IMR-90 (cell line): ENCODE data around the gene PIGN. TPM values are rescaled to one million over a fixed set of nuclear protein-coding genes. Genes with fewer than 3 reads are reported as not detected.

ENCODE experiments used
- ATAC-seq: fragments of 200-7000 bp; cut with Tn5 transposase; 2 replicates; pipeline ENCODE4 v1.9.1; 2020; ENCODE audit warnings: low read depth, mild to moderate bottlenecking, moderate library complexity
- BruUV-seq: library from RNA; stranded (reverse); fragments of 400-500 nt; replicated peaks from 2 replicates; lab custom pipeline; 2021; lab: Mats Ljungman, UMichigan
- CTCF ChIA-PET: fragments of 300-600 bp; formaldehyde crosslinking; extraction: SDS; loops from one replicate; lab custom pipeline; 2021; ENCODE audit warnings: antibody characterized with exemption; lab: Yijun Ruan, JAX
- POLR2A ChIA-PET: fragments of 300-600 bp; sonication (Branson Sonifier 250); formaldehyde crosslinking; loops from one replicate; lab custom pipeline; 2022; ENCODE audit warnings: antibody characterized with exemption; ENCODE audit not compliant: unreplicated experiment; lab: Charles Lee
- DNase-seq: peaks from one replicate; pipeline ENCODE4 v3.0.0; 2013
- H2AFZ ChIP-seq: replicated peaks from 2 replicates; pipeline ENCODE3; 2013; ENCODE audit warnings: low read length, mild to moderate bottlenecking; ENCODE audit not compliant: poor library complexity
- H2AK5ac ChIP-seq: 2 replicates; pipeline ENCODE4 v1.6.1; 2013; ENCODE audit warnings: low read depth, low read length, inconsistent platforms
- H2AK9ac ChIP-seq: replicated peaks from 2 replicates; pipeline ENCODE3; 2013; ENCODE audit warnings: mild to moderate bottlenecking, low read depth, low read length, moderate library complexity; ENCODE audit not compliant: poor library complexity
- H2BK120ac ChIP-seq: 2 replicates; pipeline ENCODE4 v1.6.1; 2013; ENCODE audit warnings: low read depth, low read length, inconsistent platforms
- H2BK15ac ChIP-seq: 3 replicates; pipeline ENCODE4 v1.6.1; 2013; ENCODE audit warnings: low read depth, low read length, inconsistent platforms
- H2BK20ac ChIP-seq: 2 replicates; pipeline ENCODE4 v1.6.1; 2013; ENCODE audit warnings: low read depth, mild to moderate bottlenecking, inconsistent platforms, low read length, moderate library complexity
- H2BK5ac ChIP-seq: 2 replicates; pipeline ENCODE4 v1.6.1; 2013; ENCODE audit warnings: mild to moderate bottlenecking, low read depth, low read length, inconsistent platforms; ENCODE audit not compliant: poor library complexity, severe bottlenecking
- H3K14ac ChIP-seq: replicated peaks from 2 replicates; pipeline ENCODE4 v1.6.1; 2013; ENCODE audit warnings: low read depth, low read length, inconsistent platforms
- H3K18ac ChIP-seq: 2 replicates; pipeline ENCODE4 v1.6.1; 2013; ENCODE audit warnings: low read depth, low read length, control low read depth
- H3K23ac ChIP-seq: 2 replicates; pipeline ENCODE4 v1.6.1; 2013; ENCODE audit warnings: low read depth, low read length, inconsistent platforms
- H3K27ac ChIP-seq: 2 replicates; pipeline ENCODE4 v1.5.1; 2013; ENCODE audit warnings: mild to moderate bottlenecking, control low read depth, low read length; ENCODE audit not compliant: insufficient read depth
- H3K27me3 ChIP-seq: 2 replicates; pipeline ENCODE4 v1.6.1; 2013; ENCODE audit warnings: low read length; ENCODE audit not compliant: control insufficient read depth, insufficient read depth
- H3K36me3 ChIP-seq: 2 replicates; pipeline ENCODE4 v1.6.1; 2013; ENCODE audit warnings: low read length, mixed read lengths; ENCODE audit not compliant: control insufficient read depth, insufficient read depth
- H3K4ac ChIP-seq: 2 replicates; pipeline ENCODE4 v1.6.1; 2013; ENCODE audit warnings: low read depth, low read length, inconsistent platforms
- H3K4me1 ChIP-seq: 2 replicates; pipeline ENCODE4 v1.6.1; 2013; ENCODE audit warnings: low read length, mixed read lengths; ENCODE audit not compliant: control insufficient read depth, insufficient read depth
- H3K4me2 ChIP-seq: 2 replicates; pipeline ENCODE4 v1.6.1; 2013; ENCODE audit warnings: low read depth, mild to moderate bottlenecking, control low read depth, low read length, moderate library complexity
- H3K4me3 ChIP-seq: 2 replicates; pipeline ENCODE4 v1.5.1; 2013; ENCODE audit warnings: low read depth, mild to moderate bottlenecking, control low read depth, low read length, moderate library complexity; ENCODE audit not compliant: insufficient read depth
- H3K56ac ChIP-seq: 2 replicates; pipeline ENCODE4 v1.6.1; 2013; ENCODE audit warnings: low read length, inconsistent platforms; ENCODE audit not compliant: insufficient read depth; ENCODE audit errors: extremely low read depth
- H3K79me1 ChIP-seq, 2 experiments: 2 replicates each; pipeline ENCODE4 v1.6.1; 2013; ENCODE audit warnings: low read length in 2 of 2, inconsistent platforms in 1 of 2, low read depth in 1 of 2
- H3K9ac ChIP-seq: 2 replicates; pipeline ENCODE4 v1.6.1; 2013; ENCODE audit warnings: low read depth, low read length, control low read depth
- H3K9me1 ChIP-seq: 2 replicates; pipeline ENCODE4 v1.6.1; 2013; ENCODE audit warnings: low read length, inconsistent platforms; ENCODE audit not compliant: insufficient read depth
- H3K9me3 ChIP-seq: 2 replicates; pipeline ENCODE4 v1.6.1; 2013; ENCODE audit warnings: low read length; ENCODE audit not compliant: control insufficient read depth, insufficient read depth
- H4K20me1 ChIP-seq: 2 replicates; pipeline ENCODE4 v1.6.1; 2013; ENCODE audit warnings: low read length, inconsistent platforms; ENCODE audit not compliant: insufficient read depth
- H4K5ac ChIP-seq: 2 replicates; pipeline ENCODE4 v1.6.1; 2013; ENCODE audit warnings: mild to moderate bottlenecking, low read depth, low read length, control low read depth
- H4K8ac ChIP-seq, 2 experiments: 2 replicates each; pipeline ENCODE4 v1.6.1; 2013; ENCODE audit warnings: low read depth in 2 of 2, low read length in 2 of 2, control low read depth in 1 of 2, inconsistent platforms in 1 of 2
- H4K91ac ChIP-seq: 2 replicates; pipeline ENCODE4 v1.6.1; 2013; ENCODE audit warnings: low read depth, low read length, inconsistent platforms; ENCODE audit not compliant: insufficient read depth
- MAFK ChIP-seq: IDR thresholded peaks from 2 replicates; pipeline ENCODE4 v1.6.1; 2012; ENCODE audit warnings: low read depth, low read length, improper control_type of control experiment
- MAZ ChIP-seq: IDR thresholded peaks from 2 replicates; pipeline ENCODE4 v1.6.1; 2012; ENCODE audit warnings: low read depth, mild to moderate bottlenecking, low read length, improper control_type of control experiment, moderate library complexity, borderline replicate concordance
- WGBS, 2 experiments: methylation state at CpG; one replicate each; pipeline versions ENCODE4 v1.1.5 to v1.1.7; 2013; ENCODE audit warnings: missing lambda C conversion rate in 2 of 2; ENCODE audit not compliant: insufficient read length in 1 of 2; ENCODE audit errors: extremely low coverage in 2 of 2; 5-methylcytosine and 5-hydroxymethylcytosine counted together
- dilution Hi-C: fragments of 300-500 bp; cut with HindIII; formaldehyde crosslinking; loops from one replicate; pipeline ENCODE4 v1.14.3; 2018; ENCODE audit warnings: low sequenced_read_pairs; ENCODE audit not compliant: unreplicated experiment
- in situ Hi-C: fragments of 300-500 bp; cut with MboI; formaldehyde crosslinking; loops from 3 replicates; pipeline ENCODE4 v1.14.3; 2019; ENCODE audit warnings: low sequenced_read_pairs, inconsistent platforms, mixed read lengths
- intact Hi-C: fragments of 100-400 bp; cut with micrococcal nuclease; formaldehyde crosslinking; loops from 2 replicates; pipeline ENCODE4 v1.10.0; 2022
- polyA plus RNA-seq, 3 experiments: library from polyadenylated mRNA; depleted of rRNA; stranded (reverse); fragments of >200 nt; gene quantifications; 2 replicates each; pipeline ENCODE4 v1.2.3, GENCODE V29; 2012; ENCODE audit warnings: low replicate concordance in 1 of 3
- total RNA-seq: library from RNA; depleted of rRNA; stranded (reverse); fragments of >200 nt; gene quantifications from 2 replicates; pipeline ENCODE4 v1.2.3, GENCODE V29; 2012

The PIGN gene
- total and polyA plus RNA-seq, 2 of the 4 experiments (the other 2 are of a cell fraction), result 9.0 to 17.9 TPM

- no CpG with 5 or more reads among the region's 4 CpGs for WGBS, 2 experiments
- no peak overlapping the region for H2BK5ac ChIP-seq
- H3K36me3 ChIP-seq, result no peaks in the 10 kb centered on the region
- H3K79me1 ChIP-seq, result no peaks in the 10 kb centered on the region
- no peak overlapping the region for H3K27ac ChIP-seq
- H3K4ac ChIP-seq, result no peak overlapping the region
- POLR2A ChIA-PET, result no interaction called here
- CTCF ChIA-PET, result no interaction called here
- BruUV-seq, result no TSS peak
- no peak overlapping the region for H4K5ac ChIP-seq
- H3K23ac ChIP-seq, result no peak overlapping the region
- peaks cover 3% of the 10 kb centered on the region; the same call in 1 of the 2 replicates for H3K9me3 ChIP-seq
- H3K4me3 ChIP-seq, result no peak overlapping the region
- no peak overlapping the region for H2BK120ac ChIP-seq
- H4K91ac ChIP-seq, result no peak overlapping the region
- H3K56ac ChIP-seq, result no peak overlapping the region
- H4K20me1 ChIP-seq, result no peaks in the 10 kb centered on the region
- H3K4me1 ChIP-seq, result no peaks in the 10 kb centered on the region
- H2AFZ ChIP-seq, result no peak overlapping the region
- no peak overlapping the region for H2AK5ac ChIP-seq
- H3K18ac ChIP-seq, result no peak overlapping the region
- in situ Hi-C loops (no loop called here), intact Hi-C loops (no loop called here), dilution Hi-C loops (no loop called here)
- DNase-seq (no peak), ATAC-seq (no peak)
- no peak overlapping the region for H3K9ac ChIP-seq
- H3K27me3 ChIP-seq, result no peaks in the 10 kb centered on the region
- no peak overlapping the region for H4K8ac ChIP-seq
- H3K14ac ChIP-seq, result no peak overlapping the region
- H2BK20ac ChIP-seq, result no peak overlapping the region
- H3K9me1 ChIP-seq, result no peaks in the 10 kb centered on the region
- no peak overlapping the region for H3K4me2 ChIP-seq
- TF ChIP-seq MAZ (no peak), MAFK (peak; percentile 30; the same call in 1 of the 2 replicates)
- H2AK9ac ChIP-seq, result no peak overlapping the region
- H2BK15ac ChIP-seq, result no peak overlapping the region
Measured at GRCh38 chr18:62098960-62099359, 87.9 kb downstream of the PIGN start.
